IMR-90 (cell line): ENCODE measurements around the gene FGFR4.

Experiments
- CEBPB ChIP-seq: IDR thresholded peaks from 2 replicates; pipeline ENCODE4 v1.6.1; 2012; ENCODE audit warnings: low read depth, low read length, improper control_type of control experiment
- CHD1 ChIP-seq: IDR thresholded peaks from 2 replicates; pipeline ENCODE4 v1.6.1; 2012; ENCODE audit warnings: low read depth, low read length, improper control_type of control experiment
- FOS ChIP-seq: fragments of 150-350 bp; IDR thresholded peaks from 2 replicates; pipeline ENCODE4 v1.6.1; 2016; ENCODE audit warnings: low read depth, low read length
- MAFK ChIP-seq: IDR thresholded peaks from 2 replicates; pipeline ENCODE4 v1.6.1; 2012; ENCODE audit warnings: low read depth, low read length, improper control_type of control experiment
- MXI1 ChIP-seq: IDR thresholded peaks from 2 replicates; pipeline ENCODE4 v1.6.1; 2012; ENCODE audit warnings: low read depth, mild to moderate bottlenecking, low read length, moderate library complexity, borderline replicate concordance
- POLR2A ChIP-seq: IDR thresholded peaks from 2 replicates; pipeline ENCODE4 v1.6.1; 2012; ENCODE audit warnings: mild to moderate bottlenecking, low read depth, low read length
- RAD21 ChIP-seq: IDR thresholded peaks from 2 replicates; pipeline ENCODE4 v1.6.1; 2012; ENCODE audit warnings: low read length, improper control_type of control experiment
- RCOR1 ChIP-seq: IDR thresholded peaks from 2 replicates; pipeline ENCODE4 v1.6.1; 2012; ENCODE audit warnings: mild to moderate bottlenecking, low read length, improper control_type of control experiment; ENCODE audit not compliant: insufficient replicate concordance
- TF ChIP-seq, protein P1 (sequence below): conservative IDR thresholded peaks from 2 replicates; pipeline ENCODE4 v1.5.1; 2012; ENCODE audit warnings: mild to moderate bottlenecking, low read depth, low read length, improper control_type of control experiment

DNA sequence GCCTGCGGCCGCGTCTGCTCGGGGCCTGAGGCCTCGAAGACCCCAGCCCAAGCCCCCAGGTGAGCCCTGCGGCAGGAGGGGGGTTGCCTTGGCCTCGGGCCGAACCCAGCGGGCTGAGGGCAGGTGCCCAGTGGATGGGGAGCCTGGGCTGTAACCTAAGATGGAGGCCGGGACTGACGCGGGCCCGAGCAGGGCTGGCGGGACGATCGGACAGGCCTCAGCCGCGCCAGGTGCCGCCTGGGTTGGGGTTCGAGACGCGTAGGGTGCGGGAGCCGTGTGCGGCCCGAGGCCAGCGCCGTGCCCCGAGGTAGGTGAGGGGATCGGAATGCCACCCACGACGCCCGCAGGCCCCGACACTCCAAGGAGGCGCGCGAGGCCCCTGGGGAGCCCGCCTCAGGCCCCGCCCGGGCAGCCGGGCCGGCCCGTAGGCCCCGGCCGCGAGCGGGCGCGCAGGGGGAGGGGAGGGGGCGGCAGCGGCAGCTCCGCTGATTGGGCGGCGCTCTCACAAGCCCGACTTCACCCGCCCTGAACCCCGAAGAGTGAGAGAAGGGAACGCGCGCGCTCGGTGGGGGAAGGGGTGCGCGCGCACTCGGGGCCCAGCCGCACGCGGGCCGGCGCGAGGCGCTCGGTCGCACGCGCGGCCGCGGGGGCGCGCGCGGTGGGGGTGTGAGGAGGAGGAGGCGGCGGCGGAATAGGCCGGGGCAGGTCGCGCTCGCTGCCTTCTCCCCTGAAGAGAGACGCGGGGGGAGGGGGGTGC is 46.6 kb downstream of the FGFR4 start, which contains the start of gene NSD1:
- no peak for TF ChIP-seq POLR2A
- TF ChIP-seq, protein P1, sequence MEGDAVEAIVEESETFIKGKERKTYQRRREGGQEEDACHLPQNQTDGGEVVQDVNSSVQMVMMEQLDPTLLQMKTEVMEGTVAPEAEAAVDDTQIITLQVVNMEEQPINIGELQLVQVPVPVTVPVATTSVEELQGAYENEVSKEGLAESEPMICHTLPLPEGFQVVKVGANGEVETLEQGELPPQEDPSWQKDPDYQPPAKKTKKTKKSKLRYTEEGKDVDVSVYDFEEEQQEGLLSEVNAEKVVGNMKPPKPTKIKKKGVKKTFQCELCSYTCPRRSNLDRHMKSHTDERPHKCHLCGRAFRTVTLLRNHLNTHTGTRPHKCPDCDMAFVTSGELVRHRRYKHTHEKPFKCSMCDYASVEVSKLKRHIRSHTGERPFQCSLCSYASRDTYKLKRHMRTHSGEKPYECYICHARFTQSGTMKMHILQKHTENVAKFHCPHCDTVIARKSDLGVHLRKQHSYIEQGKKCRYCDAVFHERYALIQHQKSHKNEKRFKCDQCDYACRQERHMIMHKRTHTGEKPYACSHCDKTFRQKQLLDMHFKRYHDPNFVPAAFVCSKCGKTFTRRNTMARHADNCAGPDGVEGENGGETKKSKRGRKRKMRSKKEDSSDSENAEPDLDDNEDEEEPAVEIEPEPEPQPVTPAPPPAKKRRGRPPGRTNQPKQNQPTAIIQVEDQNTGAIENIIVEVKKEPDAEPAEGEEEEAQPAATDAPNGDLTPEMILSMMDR = no peak
- no peak for TF ChIP-seq RAD21
- TF ChIP-seq FOS = no peak
- no peak for TF ChIP-seq MAFK
- no peak for TF ChIP-seq MXI1
- no peak for TF ChIP-seq RCOR1
- TF ChIP-seq CEBPB = no peak
- no peak for TF ChIP-seq CHD1
